HepG2 (cell line): ENCODE results near the gene STC2. TPM values are rescaled to one million over a fixed set of nuclear protein-coding genes. Genes with fewer than 3 reads are reported as not detected.
A peak's percentile ranks its signal among the peaks of the same experiment; 100 is the strongest.

Source experiments
- AGO1 ChIP-seq: fragments of 200-400 bp; formaldehyde crosslinking; IDR thresholded peaks from 2 replicates; pipeline ENCODE4 v1.6.1; 2017; ENCODE audit warnings: mild to moderate bottlenecking, low read depth, low read length, moderate library complexity; ENCODE audit not compliant: poor library complexity, severe bottlenecking
- AHDC1 ChIP-seq: sonication (generic); formaldehyde crosslinking; IDR thresholded peaks from 2 replicates; pipeline ENCODE4 v1.5.1; 2020; ENCODE audit warnings: mild to moderate bottlenecking, missing genetic modification reagents, borderline replicate concordance
- DPF2 ChIP-seq: sonication (generic); formaldehyde crosslinking; IDR thresholded peaks from 2 replicates; pipeline ENCODE4 v1.4.0; 2020; ENCODE audit warnings: mild to moderate bottlenecking, low read depth, missing genetic modification reagents, borderline replicate concordance
- GABPB1 ChIP-seq: IDR thresholded peaks from 2 replicates; pipeline ENCODE4 v1.6.1; 2016; ENCODE audit warnings: mild to moderate bottlenecking, missing genetic modification reagents, moderate library complexity, missing compliant biosample characterization
- HNF4G ChIP-seq, 2 experiments: sonication (generic) in 1 of 2; formaldehyde crosslinking in 1 of 2; IDR thresholded peaks; 2 replicates each; pipeline versions ENCODE4 v1.4.0 to v1.6.1; 2011 to 2020; ENCODE audit warnings: borderline replicate concordance in 2 of 2, low read depth in 2 of 2, mild to moderate bottlenecking in 2 of 2, low read length in 1 of 2, missing genetic modification reagents in 1 of 2, moderate library complexity in 1 of 2
- HNRNPLL ChIP-seq: fragments of 200-400 bp; formaldehyde crosslinking; IDR thresholded peaks from 2 replicates; pipeline ENCODE4 v1.6.1; 2017; ENCODE audit warnings: mild to moderate bottlenecking, low read depth, low read length; ENCODE audit not compliant: poor library complexity, severe bottlenecking
- HNRNPUL1 ChIP-seq: fragments of 200-400 bp; formaldehyde crosslinking; IDR thresholded peaks from 2 replicates; pipeline ENCODE4 v1.6.1; 2017; ENCODE audit warnings: low read depth, mild to moderate bottlenecking, low read length, moderate library complexity
- KLF11 ChIP-seq: IDR thresholded peaks from 2 replicates; pipeline ENCODE4 v1.6.1; 2016; ENCODE audit warnings: missing compliant biosample characterization
- MTF2 ChIP-seq: sonication (generic); formaldehyde crosslinking; IDR thresholded peaks from 2 replicates; pipeline ENCODE4 v1.5.0; 2020; ENCODE audit warnings: missing genetic modification reagents, borderline replicate concordance
- NAIF1 ChIP-seq: sonication (generic); formaldehyde crosslinking; IDR thresholded peaks from 2 replicates; pipeline ENCODE4 v1.5.0; 2020; ENCODE audit warnings: mild to moderate bottlenecking, missing genetic modification reagents, borderline replicate concordance
- POLR2A ChIP-seq, 2 experiments: IDR thresholded peaks; 2 replicates each; pipeline ENCODE4 v1.6.1; 2011; ENCODE audit warnings: low read depth in 2 of 2, low read length in 2 of 2, mild to moderate bottlenecking in 1 of 2, moderate library complexity in 1 of 2; ENCODE audit not compliant: insufficient read depth in 1 of 2
- SATB2 ChIP-seq: sonication (generic); formaldehyde crosslinking; IDR thresholded peaks from 2 replicates; pipeline ENCODE4 v1.5.0; 2020; ENCODE audit warnings: missing genetic modification reagents
- TAF15 ChIP-seq: fragments of 200-400 bp; formaldehyde crosslinking; IDR thresholded peaks from one replicate; pipeline ENCODE4 v1.6.1; 2018; ENCODE audit warnings: mild to moderate bottlenecking, low read depth, low read length; ENCODE audit not compliant: poor library complexity, severe bottlenecking
- ZBTB10 ChIP-seq: sonication (generic); formaldehyde crosslinking; IDR thresholded peaks from 2 replicates; pipeline ENCODE4 v1.4.0; 2020; ENCODE audit warnings: missing genetic modification reagents, borderline replicate concordance
- ZNF329 ChIP-seq: sonication (generic); formaldehyde crosslinking; IDR thresholded peaks from 2 replicates; pipeline ENCODE4 v1.9.0; 2021; ENCODE audit warnings: low read depth, mild to moderate bottlenecking, missing genetic modification reagents
- ZNF503 ChIP-seq: sonication (generic); formaldehyde crosslinking; IDR thresholded peaks from 2 replicates; pipeline ENCODE4 v1.4.0; 2020; ENCODE audit warnings: missing genetic modification reagents
- ZNF558 ChIP-seq: sonication (generic); formaldehyde crosslinking; IDR thresholded peaks from 2 replicates; pipeline ENCODE4 v1.9.0; 2022; ENCODE audit warnings: mild to moderate bottlenecking, missing genetic modification reagents, borderline replicate concordance
- ZNF564 ChIP-seq: sonication (generic); formaldehyde crosslinking; IDR thresholded peaks from 2 replicates; pipeline ENCODE4 v1.8.1; 2023; ENCODE audit warnings: mild to moderate bottlenecking, missing genetic modification reagents
- ZNF773 ChIP-seq: sonication (generic); formaldehyde crosslinking; IDR thresholded peaks from 2 replicates; pipeline ENCODE4 v1.4.0; 2020; ENCODE audit warnings: missing genetic modification reagents, borderline replicate concordance
- ZNF850 ChIP-seq: sonication (generic); formaldehyde crosslinking; conservative IDR thresholded peaks from 2 replicates; pipeline ENCODE4 v1.9.0; 2021; ENCODE audit warnings: mild to moderate bottlenecking, missing genetic modification reagents
- polyA plus RNA-seq, 8 experiments: library from polyadenylated mRNA; depleted of rRNA in 3 of 8; stranded (reverse) in 7 of 8; unstranded in 1 of 8; fragments of >200 nt; fragmentation: Illumina TruSeq in 4 of 8; extraction: Trizol in 4 of 8; gene quantifications; 2 replicates each; pipeline versions ENCODE4 v1.2.1 to v1.2.3, GENCODE V29; 2011 to 2016; ENCODE audit warnings: low read depth in 4 of 8, missing spikeins in 1 of 8, mixed read lengths in 1 of 8; ENCODE audit not compliant: insufficient read depth in 1 of 8
- total RNA-seq, 5 experiments: library from RNA; depleted of rRNA; stranded (reverse); fragments of >200 nt; fragmentation: Illumina TruSeq; extraction: Trizol; gene quantifications; 2 replicates each; pipeline ENCODE4 v1.2.3, GENCODE V29; 2016; ENCODE audit warnings: low read depth in 1 of 5

STC2 gene
- total and polyA plus RNA-seq, 2 of the 13 experiments (the other 11 are each of a cell fraction or from before 2014, with no cell fraction given): 27.1 to 69.2 TPM

- TF ChIP-seq AHDC1 (CRISPR knock-in tag): no peak
- no peak for TF ChIP-seq ZNF850
- TF ChIP-seq ZNF558 (CRISPR knock-in tag): no peak
- no peak for TF ChIP-seq HNRNPLL
- TF ChIP-seq ZNF329: no peak
- TF ChIP-seq ZBTB10 (CRISPR knock-in tag): no peak
- no peak for TF ChIP-seq HNF4G (IDR thresholded peaks at IDR 0.05; ENCODE audit: borderline replicate concordance, low read depth, low read length)
- no peak for TF ChIP-seq HNF4G (CRISPR knock-in tag; IDR thresholded peaks at IDR 0.05; ENCODE audit: borderline replicate concordance, low read depth)
- no peak for TF ChIP-seq MTF2
- TF ChIP-seq GABPB1 (CRISPR knock-in tag): no peak
- TF ChIP-seq NAIF1 (CRISPR knock-in tag): no peak
- TF ChIP-seq AGO1: no peak
- no peak for TF ChIP-seq SATB2 (CRISPR knock-in tag)
- TF ChIP-seq ZNF773: no peak
- no peak for TF ChIP-seq POLR2A (IDR thresholded peaks at IDR 0.05; ENCODE audit: insufficient read depth in 1 of 2, low read depth in 2 of 2, low read length in 2 of 2)
- no peak for TF ChIP-seq HNRNPUL1
- 0 out of 2 replicates have a peak, but pooled peaks have one; percentile 4 for TF ChIP-seq ZNF564 (CRISPR knock-in tag)
- no peak for TF ChIP-seq ZNF503
- TF ChIP-seq TAF15: no peak
- TF ChIP-seq KLF11 (CRISPR knock-in tag): no peak
- TF ChIP-seq DPF2 (CRISPR knock-in tag): no peak
These were observed 23.6 kb downstream of the STC2 start (continued) for GRCh38 chr5:173304591-173304988.
